ENCODE measurements around the gene FAM98A. TPM values are rescaled to one million over a fixed set of nuclear protein-coding genes. Genes with fewer than 3 reads are reported as not detected.

The FAM98A gene
- total and polyA plus RNA-seq, 9 of the 15 experiments (the other 6 are each of a cell fraction or from before 2014, with no cell fraction given), result 16.5 to 238 (median 44.6) TPM

DNA sequence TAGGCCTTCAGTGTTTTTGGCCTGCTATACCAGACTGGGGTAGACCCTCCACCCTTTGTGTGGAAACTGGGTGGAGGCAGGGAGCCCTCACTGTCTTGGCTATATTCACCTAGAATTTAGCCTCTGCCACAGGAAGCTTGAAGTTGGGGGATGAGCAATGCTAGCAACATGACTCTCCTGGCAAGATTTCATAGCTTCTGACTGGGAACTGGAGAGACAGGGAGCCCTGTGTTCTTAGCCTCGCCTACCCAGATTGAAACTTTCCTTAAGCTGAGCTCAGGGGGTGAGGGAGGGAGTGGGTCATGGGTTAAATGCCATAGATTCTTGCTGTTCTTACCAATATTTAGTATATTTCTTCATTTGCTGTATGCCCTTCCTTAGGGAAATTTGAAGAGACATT lies 46.8 kb upstream of the FAM98A start:
- no peak overlapping the region for H3K4me3 ChIP-seq
- H3K9me3 ChIP-seq (replicated peaks; ENCODE audit: control insufficient read depth, insufficient read depth, low read depth, low read length), result no peaks in the 10 kb centered on the region
- FAIRE-seq (no peak), DNase-seq (ENCODE audit: extremely low read depth in 1 of 4, low spot score in 3 of 4) (no peak), ATAC-seq (no peak)
- H3K4me2 ChIP-seq (ENCODE audit: insufficient read depth, low read length), result no peak overlapping the region
- no peak overlapping the region for H3K9ac ChIP-seq (ENCODE audit: insufficient read depth in 1 of 2, low read depth in 2 of 2, low read length in 2 of 2)
- no TSS peak for BruUV-seq (replicated peaks)
- 0% methylated on average over 1 of the region's 1 CpG for WGBS (ENCODE audit: insufficient coverage, low coverage, missing lambda C conversion rate)
- TF ChIP-seq, protein P1, sequence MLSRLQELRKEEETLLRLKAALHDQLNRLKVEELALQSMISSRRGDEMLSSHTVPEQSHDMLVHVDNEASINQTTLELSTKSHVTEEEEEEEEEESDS (CRISPR knock-in tag; IDR thresholded peaks at IDR 0.05), result no peak
- no peak for TF ChIP-seq NCOA1 (IDR thresholded peaks at IDR 0.05; ENCODE audit: low read depth)
- no peak for TF ChIP-seq NR4A1 (CRISPR knock-in tag; IDR thresholded peaks at IDR 0.05)
- TF ChIP-seq NR4A1 (tag; IDR thresholded peaks at IDR 0.05), result no peak
- TF ChIP-seq, protein P2, sequence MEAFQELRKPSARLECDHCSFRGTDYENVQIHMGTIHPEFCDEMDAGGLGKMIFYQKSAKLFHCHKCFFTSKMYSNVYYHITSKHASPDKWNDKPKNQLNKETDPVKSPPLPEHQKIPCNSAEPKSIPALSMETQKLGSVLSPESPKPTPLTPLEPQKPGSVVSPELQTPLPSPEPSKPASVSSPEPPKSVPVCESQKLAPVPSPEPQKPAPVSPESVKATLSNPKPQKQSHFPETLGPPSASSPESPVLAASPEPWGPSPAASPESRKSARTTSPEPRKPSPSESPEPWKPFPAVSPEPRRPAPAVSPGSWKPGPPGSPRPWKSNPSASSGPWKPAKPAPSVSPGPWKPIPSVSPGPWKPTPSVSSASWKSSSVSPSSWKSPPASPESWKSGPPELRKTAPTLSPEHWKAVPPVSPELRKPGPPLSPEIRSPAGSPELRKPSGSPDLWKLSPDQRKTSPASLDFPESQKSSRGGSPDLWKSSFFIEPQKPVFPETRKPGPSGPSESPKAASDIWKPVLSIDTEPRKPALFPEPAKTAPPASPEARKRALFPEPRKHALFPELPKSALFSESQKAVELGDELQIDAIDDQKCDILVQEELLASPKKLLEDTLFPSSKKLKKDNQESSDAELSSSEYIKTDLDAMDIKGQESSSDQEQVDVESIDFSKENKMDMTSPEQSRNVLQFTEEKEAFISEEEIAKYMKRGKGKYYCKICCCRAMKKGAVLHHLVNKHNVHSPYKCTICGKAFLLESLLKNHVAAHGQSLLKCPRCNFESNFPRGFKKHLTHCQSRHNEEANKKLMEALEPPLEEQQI (IDR thresholded peaks at IDR 0.05), result no peak
- TF ChIP-seq, protein P3, sequence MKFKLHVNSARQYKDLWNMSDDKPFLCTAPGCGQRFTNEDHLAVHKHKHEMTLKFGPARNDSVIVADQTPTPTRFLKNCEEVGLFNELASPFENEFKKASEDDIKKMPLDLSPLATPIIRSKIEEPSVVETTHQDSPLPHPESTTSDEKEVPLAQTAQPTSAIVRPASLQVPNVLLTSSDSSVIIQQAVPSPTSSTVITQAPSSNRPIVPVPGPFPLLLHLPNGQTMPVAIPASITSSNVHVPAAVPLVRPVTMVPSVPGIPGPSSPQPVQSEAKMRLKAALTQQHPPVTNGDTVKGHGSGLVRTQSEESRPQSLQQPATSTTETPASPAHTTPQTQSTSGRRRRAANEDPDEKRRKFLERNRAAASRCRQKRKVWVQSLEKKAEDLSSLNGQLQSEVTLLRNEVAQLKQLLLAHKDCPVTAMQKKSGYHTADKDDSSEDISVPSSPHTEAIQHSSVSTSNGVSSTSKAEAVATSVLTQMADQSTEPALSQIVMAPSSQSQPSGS (CRISPR knock-in tag; IDR thresholded peaks at IDR 0.05), result no peak
- TF ChIP-seq, protein P4, sequence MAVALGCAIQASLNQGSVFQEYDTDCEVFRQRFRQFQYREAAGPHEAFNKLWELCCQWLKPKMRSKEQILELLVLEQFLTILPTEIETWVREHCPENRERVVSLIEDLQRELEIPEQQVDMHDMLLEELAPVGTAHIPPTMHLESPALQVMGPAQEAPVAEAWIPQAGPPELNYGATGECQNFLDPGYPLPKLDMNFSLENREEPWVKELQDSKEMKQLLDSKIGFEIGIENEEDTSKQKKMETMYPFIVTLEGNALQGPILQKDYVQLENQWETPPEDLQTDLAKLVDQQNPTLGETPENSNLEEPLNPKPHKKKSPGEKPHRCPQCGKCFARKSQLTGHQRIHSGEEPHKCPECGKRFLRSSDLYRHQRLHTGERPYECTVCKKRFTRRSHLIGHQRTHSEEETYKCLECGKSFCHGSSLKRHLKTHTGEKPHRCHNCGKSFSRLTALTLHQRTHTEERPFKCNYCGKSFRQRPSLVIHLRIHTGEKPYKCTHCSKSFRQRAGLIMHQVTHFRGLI (CRISPR knock-in tag; IDR thresholded peaks at IDR 0.05), result no peak
- no peak for TF ChIP-seq MEIS2 (IDR thresholded peaks at IDR 0.05; ENCODE audit: partially characterized antibody)
- no peak overlapping the region for H3K27ac ChIP-seq (ENCODE audit: extremely low read depth, low read depth, low read length)
- intact Hi-C loops (cut with micrococcal nuclease) (no loop called here), in situ Hi-C loops (cut with MboI) (no loop called here)
- no peaks in the 10 kb centered on the region for H3K79me2 ChIP-seq (ENCODE audit: control insufficient read depth, insufficient read depth, low read length)
- no peaks in the 10 kb centered on the region for H3K4me1 ChIP-seq (replicated peaks in 1 of 2; ENCODE audit: control insufficient read depth in 2 of 2, insufficient read depth in 2 of 2, low read length in 2 of 2)
- H3K9me1 ChIP-seq (ENCODE audit: control insufficient read depth, insufficient read depth, low read length), result no peaks in the 10 kb centered on the region
- ChIA-PET CTCF (ENCODE audit: low intra/inter-chr PET ratio) (no interaction called here), POLR2A (no interaction called here)
- H3K27me3 ChIP-seq (ENCODE audit: control insufficient read depth in 2 of 2, insufficient read depth in 2 of 2, low read length in 2 of 2), result no peaks in the 10 kb centered on the region
- no peaks in the 10 kb centered on the region for H3K36me3 ChIP-seq (ENCODE audit: control insufficient read depth, insufficient read depth, low read length)
- H2AFZ ChIP-seq (ENCODE audit: low read depth, low read length), result no peak overlapping the region
- no peaks in the 10 kb centered on the region for H4K20me1 ChIP-seq (replicated peaks; ENCODE audit: control insufficient read depth, insufficient read depth, low read length)
